Mesothelial cell of epicardium (in vitro differentiated cells): Measurements from ENCODE around the gene YWHAQ. TPM values are rescaled to one million over a fixed set of nuclear protein-coding genes. Genes with fewer than 3 reads are reported as not detected.
"Not testable (repeated sequence)": the region's sequence is repeated elsewhere in the genome, so short reads cannot be mapped to it uniquely, and the experiment has no call there.

Experiments used
- DNase-seq, 2 experiments: peaks; one replicate each; pipeline ENCODE4 v3.0.0; 2021; ENCODE audit warnings: low spot score in 2 of 2; ENCODE audit not compliant: unreplicated experiment in 2 of 2
- H3K27ac Mint-ChIP-seq: 2 replicates; pipeline ENCODE4 v1.8.0; 2021; ENCODE audit warnings: mixed read lengths
- H3K27me3 Mint-ChIP-seq: 2 replicates; pipeline ENCODE4 v1.8.0; 2021; ENCODE audit warnings: low read depth, mixed read lengths
- H3K36me3 Mint-ChIP-seq: 2 replicates; pipeline ENCODE4 v1.8.0; 2021; ENCODE audit warnings: mixed read lengths
- H3K4me1 Mint-ChIP-seq: 2 replicates; pipeline ENCODE4 v1.8.0; 2021; ENCODE audit warnings: mixed read lengths
- H3K4me3 Mint-ChIP-seq: 2 replicates; pipeline ENCODE4 v1.8.0; 2021; ENCODE audit warnings: mild to moderate bottlenecking, moderate library complexity, mixed read lengths
- H3K9me3 Mint-ChIP-seq: 2 replicates; pipeline ENCODE4 v1.8.0; 2021; ENCODE audit warnings: mixed read lengths
- CTCF ChIP-seq: fragments of 200-600 bp; sonication (generic); IDR thresholded peaks from one replicate; pipeline ENCODE4 v1.5.0; 2021; ENCODE audit warnings: antibody characterized with exemption; ENCODE audit not compliant: unreplicated experiment
- total RNA-seq: library from RNA; stranded (reverse); gene quantifications from 3 replicates; pipeline ENCODE4 v1.2.1, GENCODE V29; 2021

The YWHAQ gene
- total RNA-seq, 1 donor from 2014 or later: 248 TPM

GRCh38 chr2:9585486-9585885 is 45.3 kb downstream of the YWHAQ start:
- Mint-ChIP-seq H3K27me3 (no peaks in the 10 kb centered on the region), H3K4me3 (no peak overlapping the region), H3K4me1 (no peaks in the 10 kb centered on the region), H3K27ac (no peak overlapping the region), H3K9me3 (no peaks in the 10 kb centered on the region), H3K36me3 (peaks cover 42% of the 10 kb centered on the region)
- no peak for TF ChIP-seq CTCF
- no peak for DNase-seq

GRCh38 chr2:9584902-9585301 is 45.9 kb downstream of the YWHAQ start:
- H3K9me3 Mint-ChIP-seq, H3K27me3 Mint-ChIP-seq, DNase-seq, H3K4me3 Mint-ChIP-seq, H3K27ac Mint-ChIP-seq, H3K4me1 Mint-ChIP-seq: not testable (repeated sequence)
- peaks cover 41% of the 10 kb centered on the region for H3K36me3 Mint-ChIP-seq

- H3K27me3 Mint-ChIP-seq: no peaks in the 10 kb centered on the region
- DNase-seq: no peak
- no peaks in the 10 kb centered on the region for H3K9me3 Mint-ChIP-seq
- TF ChIP-seq CTCF: no peak
- no peak overlapping the region for H3K27ac Mint-ChIP-seq
- no peaks in the 10 kb centered on the region for H3K4me1 Mint-ChIP-seq
- no peak overlapping the region for H3K4me3 Mint-ChIP-seq
- peaks cover 32% of the 10 kb centered on the region for H3K36me3 Mint-ChIP-seq
Observed at GRCh38 chr2:9582624-9583023, 48.2 kb downstream of the YWHAQ start.

GRCh38 chr2:9578467-9579235 is 52.1 kb downstream of the YWHAQ start:
- H3K27ac Mint-ChIP-seq: peak overlapping the region; percentile 7
- no peak overlapping the region for H3K4me3 Mint-ChIP-seq
- H3K4me1 Mint-ChIP-seq: peaks cover 3% of the 10 kb centered on the region
- TF ChIP-seq CTCF: no peak
- H3K9me3 Mint-ChIP-seq: no peaks in the 10 kb centered on the region
- H3K27me3 Mint-ChIP-seq: no peaks in the 10 kb centered on the region
- peaks cover 6% of the 10 kb centered on the region for H3K36me3 Mint-ChIP-seq
- DNase-seq: no peak

- no peaks in the 10 kb centered on the region for H3K27me3 Mint-ChIP-seq
- H3K27ac Mint-ChIP-seq: no peak overlapping the region
- H3K4me3 Mint-ChIP-seq: no peak overlapping the region
- no peaks in the 10 kb centered on the region for H3K36me3 Mint-ChIP-seq
- TF ChIP-seq CTCF: no peak
- H3K9me3 Mint-ChIP-seq: no peaks in the 10 kb centered on the region
- DNase-seq: no peak
- peaks cover 3% of the 10 kb centered on the region for H3K4me1 Mint-ChIP-seq
Observed at GRCh38 chr2:9574331-9574730, 56.5 kb downstream of the YWHAQ start.

- Mint-ChIP-seq H3K9me3 (no peaks in the 10 kb centered on the region), H3K4me3 (no peak overlapping the region), H3K36me3 (no peaks in the 10 kb centered on the region), H3K4me1 (peaks cover 3% of the 10 kb centered on the region), H3K27me3 (no peaks in the 10 kb centered on the region), H3K27ac (no peak overlapping the region)
- TF ChIP-seq CTCF: no peak
- DNase-seq: no peak
Observed at GRCh38 chr2:9573840-9574239, 57.0 kb downstream of the YWHAQ start.
